Osteoblast (primary cell): ENCODE results near the gene ARMH3. TPM values are rescaled to one million over a fixed set of nuclear protein-coding genes. Genes with fewer than 3 reads are reported as not detected.

ENCODE experiments used
- DNase-seq: peaks from one replicate; pipeline ENCODE4 v3.0.0; 2011; ENCODE audit warnings: low spot score, mixed read lengths; ENCODE audit not compliant: insufficient read length; ENCODE audit errors: missing footprints
- H2AFZ ChIP-seq: 2 replicates; pipeline ENCODE4 v1.6.0; 2011; ENCODE audit warnings: mild to moderate bottlenecking, low read length
- H3K27ac ChIP-seq: 2 replicates; pipeline ENCODE4 v1.5.1; 2011; ENCODE audit warnings: mild to moderate bottlenecking, low read depth, low read length, moderate library complexity
- H3K27me3 ChIP-seq: 2 replicates; pipeline ENCODE4 v1.6.0; 2012; ENCODE audit warnings: mild to moderate bottlenecking, control low read depth, inconsistent platforms, low read length, moderate library complexity; ENCODE audit not compliant: insufficient read depth
- H3K36me3 ChIP-seq: 2 replicates; pipeline ENCODE4 v1.5.1; 2011; ENCODE audit warnings: mild to moderate bottlenecking, low read length, control low read depth, moderate library complexity; ENCODE audit not compliant: insufficient read depth
- H3K4me1 ChIP-seq: 2 replicates; pipeline ENCODE4 v1.5.1; 2011; ENCODE audit warnings: mild to moderate bottlenecking, low read length, control low read depth, moderate library complexity; ENCODE audit not compliant: insufficient read depth
- H3K4me2 ChIP-seq: 2 replicates; pipeline ENCODE4 v1.6.0; 2011; ENCODE audit warnings: mild to moderate bottlenecking, low read length; ENCODE audit not compliant: insufficient read depth
- H3K4me3 ChIP-seq: fragments of 200-600 bp; sonication (generic); 3 replicates; pipeline ENCODE4 v1.5.1; 2012; ENCODE audit warnings: mild to moderate bottlenecking, low read length, inconsistent platforms; ENCODE audit not compliant: insufficient read depth
- H3K79me2 ChIP-seq: 2 replicates; pipeline ENCODE4 v1.6.0; 2012; ENCODE audit warnings: mild to moderate bottlenecking, low read length, control low read depth, inconsistent platforms; ENCODE audit not compliant: insufficient read depth
- H3K9me3 ChIP-seq: 2 replicates; pipeline ENCODE4 v1.5.1; 2011; ENCODE audit warnings: low read depth, low read length, control low read depth
- H4K20me1 ChIP-seq: 2 replicates; pipeline ENCODE4 v1.6.0; 2012; ENCODE audit warnings: mild to moderate bottlenecking, low read length, control low read depth; ENCODE audit not compliant: insufficient read depth
- CTCF ChIP-seq: IDR thresholded peaks from 2 replicates; pipeline ENCODE4 v1.5.1; 2011; ENCODE audit warnings: mild to moderate bottlenecking, low read depth, low read length, moderate library complexity; ENCODE audit errors: extremely low read depth
- total RNA-seq: library from RNA; depleted of rRNA; stranded (reverse); fragments of >200 nt; gene quantifications from 2 replicates; pipeline ENCODE4 v1.2.3, GENCODE V29; 2012

The ARMH3 gene
- total RNA-seq, 1 donor = 9.4 TPM

DNA sequence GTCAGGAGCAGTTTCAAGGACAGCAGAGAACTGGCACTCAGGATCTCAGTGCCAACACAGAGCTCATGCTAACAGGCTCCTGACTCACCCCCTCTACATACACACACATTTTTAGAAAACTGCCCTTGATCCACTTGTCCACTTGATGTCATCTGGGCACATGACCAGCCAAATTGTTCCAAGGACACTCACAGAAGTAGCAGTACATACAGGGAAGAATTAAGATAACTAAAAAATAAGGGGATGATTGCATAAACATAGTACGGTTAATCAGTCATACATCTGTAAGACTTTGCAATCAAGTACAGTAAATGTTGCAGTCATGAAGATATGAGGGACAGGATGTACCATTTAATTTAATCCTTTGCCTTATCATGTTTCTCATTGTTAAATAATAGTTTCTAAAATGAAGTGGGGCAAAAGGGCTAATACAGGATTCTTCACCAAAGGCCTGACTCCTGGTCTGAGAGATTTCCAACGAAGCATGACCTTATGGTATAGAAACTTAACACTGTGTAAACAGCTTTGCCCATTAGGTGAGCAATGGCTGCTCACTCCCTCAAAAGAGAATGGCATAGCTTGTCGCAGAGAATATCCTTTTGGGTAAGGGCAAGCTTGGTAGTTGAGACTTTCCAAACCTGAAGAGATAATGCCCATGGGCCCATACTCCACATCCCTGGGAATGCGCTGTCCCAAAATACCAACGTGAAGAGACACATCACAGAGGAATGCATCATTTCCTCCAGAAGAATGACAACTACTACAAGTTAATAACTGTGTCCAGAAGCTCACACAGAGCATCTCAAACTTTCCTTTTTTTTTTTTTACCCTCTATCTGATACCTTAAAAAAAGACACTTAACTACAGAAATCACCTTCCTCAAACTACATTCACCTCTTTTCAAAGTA, 94.1 kb downstream of the ARMH3 start:
- peak; percentile 79 for DNase-seq
- Histone ChIP-seq H3K4me3 (no peak overlapping the region), H4K20me1 (no peaks in the 10 kb centered on the region), H2AFZ (no peak overlapping the region), H3K79me2 (no peaks in the 10 kb centered on the region), H3K27ac (peak overlapping the region; percentile 55), H3K27me3 (no peaks in the 10 kb centered on the region), H3K9me3 (no peaks in the 10 kb centered on the region), H3K4me2 (peak overlapping the region; percentile 21), H3K4me1 (peaks cover 17% of the 10 kb centered on the region), H3K36me3 (no peaks in the 10 kb centered on the region)
- TF ChIP-seq CTCF = no peak

GRCh38 chr10:101960879-101961395, 95.0 kb downstream of the ARMH3 start:
- no peak overlapping the region for H2AFZ ChIP-seq
- H3K27ac ChIP-seq = peak overlapping the region; percentile 55
- no peak for DNase-seq
- TF ChIP-seq CTCF = no peak
- H3K9me3 ChIP-seq = no peaks in the 10 kb centered on the region
- H3K36me3 ChIP-seq = peaks cover 3% of the 10 kb centered on the region
- H4K20me1 ChIP-seq = no peaks in the 10 kb centered on the region
- H3K4me1 ChIP-seq = peaks cover 17% of the 10 kb centered on the region
- H3K4me3 ChIP-seq = no peak overlapping the region
- no peaks in the 10 kb centered on the region for H3K79me2 ChIP-seq
- H3K27me3 ChIP-seq = no peaks in the 10 kb centered on the region
- H3K4me2 ChIP-seq = no peak overlapping the region

GRCh38 chr10:101959346-101959916, 96.5 kb downstream of the ARMH3 start:
- H3K79me2 ChIP-seq = no peaks in the 10 kb centered on the region
- H3K4me3 ChIP-seq = no peak overlapping the region
- no peak overlapping the region for H3K4me2 ChIP-seq
- H3K27me3 ChIP-seq = no peaks in the 10 kb centered on the region
- no peak overlapping the region for H2AFZ ChIP-seq
- H3K9me3 ChIP-seq = no peaks in the 10 kb centered on the region
- no peak for TF ChIP-seq CTCF
- no peak overlapping the region for H3K27ac ChIP-seq
- peaks cover 3% of the 10 kb centered on the region for H3K36me3 ChIP-seq
- DNase-seq = no peak
- no peaks in the 10 kb centered on the region for H4K20me1 ChIP-seq
- H3K4me1 ChIP-seq = peaks cover 17% of the 10 kb centered on the region

GRCh38 chr10:101958691-101959090, 97.3 kb downstream of the ARMH3 start:
- TF ChIP-seq CTCF = no peak
- H3K4me2 ChIP-seq = no peak overlapping the region
- DNase-seq = no peak

More at GRCh38 chr10:101958691-101959090, 97.3 kb downstream of the ARMH3 start:
- no peaks in the 10 kb centered on the region for H3K27me3 ChIP-seq
- no peak overlapping the region for H3K4me3 ChIP-seq
- H3K27ac ChIP-seq = no peak overlapping the region
- peaks cover 17% of the 10 kb centered on the region for H3K4me1 ChIP-seq
- no peak overlapping the region for H2AFZ ChIP-seq
- H4K20me1 ChIP-seq = no peaks in the 10 kb centered on the region
- peaks cover 3% of the 10 kb centered on the region for H3K36me3 ChIP-seq
- no peaks in the 10 kb centered on the region for H3K9me3 ChIP-seq
- no peaks in the 10 kb centered on the region for H3K79me2 ChIP-seq
